ENCODE measurements around the gene CHSY1. TPM values are rescaled to one million over a fixed set of nuclear protein-coding genes. Genes with fewer than 3 reads are reported as not detected.

Gene CHSY1
- total and polyA plus RNA-seq, 10 of the 15 experiments (the other 5 are each of a cell fraction or from before 2014, with no cell fraction given), result 1.4 to 31.2 (median 10.5) TPM

DNA sequence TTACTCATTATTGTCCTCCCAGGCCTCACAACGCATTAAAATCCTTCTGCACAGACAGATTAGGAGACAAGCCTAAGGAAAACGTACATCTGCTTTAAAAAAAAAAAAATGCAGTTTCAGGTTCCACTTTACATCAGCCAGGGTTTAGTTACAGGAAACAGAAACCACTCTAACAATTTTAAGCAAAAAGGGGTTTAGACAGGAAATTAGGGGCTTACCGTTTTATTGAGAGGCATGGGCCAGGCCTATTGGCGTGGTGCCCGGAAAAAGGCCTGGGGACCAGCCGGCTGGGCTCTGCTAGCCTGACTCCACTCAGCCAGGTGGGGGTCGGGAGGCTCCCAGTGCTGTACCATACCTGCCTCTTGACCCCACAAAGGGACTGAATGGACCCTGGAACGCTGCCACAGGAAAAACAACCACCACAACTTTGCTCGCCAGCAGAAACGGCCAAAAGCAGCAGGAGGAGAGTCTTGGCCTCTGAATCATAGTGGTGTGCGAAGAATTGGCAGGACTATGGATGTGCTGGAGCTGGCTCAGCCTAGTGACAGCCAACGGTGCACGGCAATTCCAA is 124.3 kb downstream of the CHSY1 start (continued):
- TF ChIP-seq, protein P1, sequence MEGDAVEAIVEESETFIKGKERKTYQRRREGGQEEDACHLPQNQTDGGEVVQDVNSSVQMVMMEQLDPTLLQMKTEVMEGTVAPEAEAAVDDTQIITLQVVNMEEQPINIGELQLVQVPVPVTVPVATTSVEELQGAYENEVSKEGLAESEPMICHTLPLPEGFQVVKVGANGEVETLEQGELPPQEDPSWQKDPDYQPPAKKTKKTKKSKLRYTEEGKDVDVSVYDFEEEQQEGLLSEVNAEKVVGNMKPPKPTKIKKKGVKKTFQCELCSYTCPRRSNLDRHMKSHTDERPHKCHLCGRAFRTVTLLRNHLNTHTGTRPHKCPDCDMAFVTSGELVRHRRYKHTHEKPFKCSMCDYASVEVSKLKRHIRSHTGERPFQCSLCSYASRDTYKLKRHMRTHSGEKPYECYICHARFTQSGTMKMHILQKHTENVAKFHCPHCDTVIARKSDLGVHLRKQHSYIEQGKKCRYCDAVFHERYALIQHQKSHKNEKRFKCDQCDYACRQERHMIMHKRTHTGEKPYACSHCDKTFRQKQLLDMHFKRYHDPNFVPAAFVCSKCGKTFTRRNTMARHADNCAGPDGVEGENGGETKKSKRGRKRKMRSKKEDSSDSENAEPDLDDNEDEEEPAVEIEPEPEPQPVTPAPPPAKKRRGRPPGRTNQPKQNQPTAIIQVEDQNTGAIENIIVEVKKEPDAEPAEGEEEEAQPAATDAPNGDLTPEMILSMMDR (IDR thresholded peaks at IDR 0.05 in 2 of 3, conservative IDR thresholded peaks at IDR 0.05 in 1 of 3; ENCODE audit: control insufficient read depth in 2 of 3, extremely low read depth in 1 of 3, insufficient read depth in 1 of 3, low read depth in 3 of 3, low read length in 3 of 3), result no peak
- TF ChIP-seq MTA3 (IDR thresholded peaks at IDR 0.05; ENCODE audit: borderline replicate concordance, low read length) (peak; percentile 81; the same call in 1 of the 2 replicates), FOXM1 (IDR thresholded peaks at IDR 0.05; ENCODE audit: low read depth, low read length) (peak; percentile 75; the same call in 1 of the 2 replicates), EZH2 (IDR thresholded peaks at IDR 0.05; ENCODE audit: borderline replicate concordance, control insufficient read depth, low read depth, low read length) (no peak), SIN3A (IDR thresholded peaks at IDR 0.05; ENCODE audit: low read depth, low read length) (no peak), RB1 (IDR thresholded peaks at IDR 0.05; ENCODE audit: borderline replicate concordance) (no peak), TCF3 (IDR thresholded peaks at IDR 0.05; ENCODE audit: borderline replicate concordance, insufficient read depth, low read depth, low read length) (0 out of 2 replicates have a peak, but pooled peaks have one; percentile 54), KLF5 (IDR thresholded peaks at IDR 0.05; ENCODE audit: partially characterized antibody) (no peak), IKZF1 (conservative IDR thresholded peaks at IDR 0.05) (peak; percentile 85), BACH1 (IDR thresholded peaks at IDR 0.05; ENCODE audit: borderline replicate concordance) (no peak), POLR2A (IDR thresholded peaks at IDR 0.05; ENCODE audit: low read depth, low read length) (no peak), STAT1 (conservative IDR thresholded peaks at IDR 0.05) (0 out of 2 replicates have a peak, but pooled peaks have one; percentile 24), SUZ12 (IDR thresholded peaks at IDR 0.05; ENCODE audit: unreplicated experiment) (no peak), SMARCA5 (IDR thresholded peaks at IDR 0.05) (0 out of 2 replicates have a peak, but pooled peaks have one; percentile 58), BCL11A (IDR thresholded peaks at IDR 0.05; ENCODE audit: low read depth, low read length) (peak; percentile 56)
- TF ChIP-seq, protein P2, sequence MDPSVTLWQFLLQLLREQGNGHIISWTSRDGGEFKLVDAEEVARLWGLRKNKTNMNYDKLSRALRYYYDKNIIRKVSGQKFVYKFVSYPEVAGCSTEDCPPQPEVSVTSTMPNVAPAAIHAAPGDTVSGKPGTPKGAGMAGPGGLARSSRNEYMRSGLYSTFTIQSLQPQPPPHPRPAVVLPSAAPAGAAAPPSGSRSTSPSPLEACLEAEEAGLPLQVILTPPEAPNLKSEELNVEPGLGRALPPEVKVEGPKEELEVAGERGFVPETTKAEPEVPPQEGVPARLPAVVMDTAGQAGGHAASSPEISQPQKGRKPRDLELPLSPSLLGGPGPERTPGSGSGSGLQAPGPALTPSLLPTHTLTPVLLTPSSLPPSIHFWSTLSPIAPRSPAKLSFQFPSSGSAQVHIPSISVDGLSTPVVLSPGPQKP (IDR thresholded peaks at IDR 0.05; ENCODE audit: low read depth, low read length), result no peak
- TF ChIP-seq, protein P3, sequence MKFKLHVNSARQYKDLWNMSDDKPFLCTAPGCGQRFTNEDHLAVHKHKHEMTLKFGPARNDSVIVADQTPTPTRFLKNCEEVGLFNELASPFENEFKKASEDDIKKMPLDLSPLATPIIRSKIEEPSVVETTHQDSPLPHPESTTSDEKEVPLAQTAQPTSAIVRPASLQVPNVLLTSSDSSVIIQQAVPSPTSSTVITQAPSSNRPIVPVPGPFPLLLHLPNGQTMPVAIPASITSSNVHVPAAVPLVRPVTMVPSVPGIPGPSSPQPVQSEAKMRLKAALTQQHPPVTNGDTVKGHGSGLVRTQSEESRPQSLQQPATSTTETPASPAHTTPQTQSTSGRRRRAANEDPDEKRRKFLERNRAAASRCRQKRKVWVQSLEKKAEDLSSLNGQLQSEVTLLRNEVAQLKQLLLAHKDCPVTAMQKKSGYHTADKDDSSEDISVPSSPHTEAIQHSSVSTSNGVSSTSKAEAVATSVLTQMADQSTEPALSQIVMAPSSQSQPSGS (IDR thresholded peaks at IDR 0.05; ENCODE audit: low read length), result peak; percentile 70; the same call in 1 of the 2 replicates
- TF ChIP-seq, protein P4, sequence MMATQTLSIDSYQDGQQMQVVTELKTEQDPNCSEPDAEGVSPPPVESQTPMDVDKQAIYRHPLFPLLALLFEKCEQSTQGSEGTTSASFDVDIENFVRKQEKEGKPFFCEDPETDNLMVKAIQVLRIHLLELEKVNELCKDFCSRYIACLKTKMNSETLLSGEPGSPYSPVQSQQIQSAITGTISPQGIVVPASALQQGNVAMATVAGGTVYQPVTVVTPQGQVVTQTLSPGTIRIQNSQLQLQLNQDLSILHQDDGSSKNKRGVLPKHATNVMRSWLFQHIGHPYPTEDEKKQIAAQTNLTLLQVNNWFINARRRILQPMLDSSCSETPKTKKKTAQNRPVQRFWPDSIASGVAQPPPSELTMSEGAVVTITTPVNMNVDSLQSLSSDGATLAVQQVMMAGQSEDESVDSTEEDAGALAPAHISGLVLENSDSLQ (IDR thresholded peaks at IDR 0.05), result peak; percentile 36; the same call in 1 of the 2 replicates
- TF ChIP-seq, protein P5, sequence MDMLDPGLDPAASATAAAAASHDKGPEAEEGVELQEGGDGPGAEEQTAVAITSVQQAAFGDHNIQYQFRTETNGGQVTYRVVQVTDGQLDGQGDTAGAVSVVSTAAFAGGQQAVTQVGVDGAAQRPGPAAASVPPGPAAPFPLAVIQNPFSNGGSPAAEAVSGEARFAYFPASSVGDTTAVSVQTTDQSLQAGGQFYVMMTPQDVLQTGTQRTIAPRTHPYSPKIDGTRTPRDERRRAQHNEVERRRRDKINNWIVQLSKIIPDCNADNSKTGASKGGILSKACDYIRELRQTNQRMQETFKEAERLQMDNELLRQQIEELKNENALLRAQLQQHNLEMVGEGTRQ (IDR thresholded peaks at IDR 0.05; ENCODE audit: borderline replicate concordance, low read depth, low read length), result no peak; the same call in 1 of the 2 replicates
- TF ChIP-seq, protein P6, sequence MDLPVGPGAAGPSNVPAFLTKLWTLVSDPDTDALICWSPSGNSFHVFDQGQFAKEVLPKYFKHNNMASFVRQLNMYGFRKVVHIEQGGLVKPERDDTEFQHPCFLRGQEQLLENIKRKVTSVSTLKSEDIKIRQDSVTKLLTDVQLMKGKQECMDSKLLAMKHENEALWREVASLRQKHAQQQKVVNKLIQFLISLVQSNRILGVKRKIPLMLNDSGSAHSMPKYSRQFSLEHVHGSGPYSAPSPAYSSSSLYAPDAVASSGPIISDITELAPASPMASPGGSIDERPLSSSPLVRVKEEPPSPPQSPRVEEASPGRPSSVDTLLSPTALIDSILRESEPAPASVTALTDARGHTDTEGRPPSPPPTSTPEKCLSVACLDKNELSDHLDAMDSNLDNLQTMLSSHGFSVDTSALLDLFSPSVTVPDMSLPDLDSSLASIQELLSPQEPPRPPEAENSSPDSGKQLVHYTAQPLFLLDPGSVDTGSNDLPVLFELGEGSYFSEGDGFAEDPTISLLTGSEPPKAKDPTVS (IDR thresholded peaks at IDR 0.05; ENCODE audit: low read depth, low read length), result no peak

All from GM12878 (cell line).